T-cell (primary cell): ENCODE data around the gene ZNF469. TPM values are rescaled to one million over a fixed set of nuclear protein-coding genes. Genes with fewer than 3 reads are reported as not detected.

Experiments
- ATAC-seq, 4 experiments: fragments of 200-7000 bp in 3 of 4; fragments of 150-1000 bp in 1 of 4; cut with Tn5 transposase; replicated peaks in 1 of 4; 1 replicate in 3 of 4; 2 replicates in 1 of 4; pipeline ENCODE4 v1.10.0; 2021; ENCODE audit warnings: moderate library complexity in 3 of 4, mild to moderate bottlenecking in 2 of 4, moderate number of reproducible peaks in 1 of 4
- CTCF ChIA-PET, 2 donors: fragments of 300-600 bp; sonication (Branson Sonifier 250); formaldehyde crosslinking; loops; one replicate each; lab custom pipeline; 2022; ENCODE audit warnings: antibody characterized with exemption in 2 of 2; lab: Charles Lee
- POLR2A ChIA-PET, 2 donors: fragments of 300-600 bp; sonication (Branson Sonifier 250); formaldehyde crosslinking; loops; one replicate each; lab custom pipeline; 2022; ENCODE audit warnings: antibody characterized with exemption in 2 of 2; lab: Charles Lee
- DNase-seq, 35 experiments: peaks; one replicate each; pipeline versions ENCODE4 v3.0.0 to v3.0.0-alpha.2; 2013 to 2023
- H3K27ac ChIP-seq: one replicate; pipeline ENCODE4 v1.5.1; 2013; ENCODE audit warnings: low read length
- H3K27me3 ChIP-seq, 2 experiments: replicated peaks in 1 of 2; 1 replicate in 1 of 2; 2 replicates in 1 of 2; pipeline versions ENCODE4 v1.6.1 to v1.7.0; 2013; ENCODE audit warnings: low read length in 1 of 2, mixed read lengths in 1 of 2; ENCODE audit not compliant: control insufficient read depth in 2 of 2, insufficient read depth in 2 of 2; ENCODE audit errors: extremely low read depth in 1 of 2
- H3K36me3 ChIP-seq, 2 donors: 1 replicate in 1 of 2; 2 replicates in 1 of 2; pipeline versions ENCODE4 v1.6.1 to v1.7.0; 2013; ENCODE audit warnings: low read length in 1 of 2; ENCODE audit not compliant: control insufficient read depth in 2 of 2, insufficient read depth in 1 of 2; ENCODE audit errors: extremely low read depth in 1 of 2
- H3K4me1 ChIP-seq, 2 experiments: 1 replicate in 1 of 2; 2 replicates in 1 of 2; pipeline versions ENCODE4 v1.6.1 to v1.7.0; 2013; ENCODE audit warnings: low read length in 2 of 2, mixed read lengths in 1 of 2; ENCODE audit not compliant: insufficient read depth in 2 of 2, control insufficient read depth in 1 of 2; ENCODE audit errors: extremely low read depth in 1 of 2
- H3K4me3 ChIP-seq, 2 donors: 1 replicate in 1 of 2; 2 replicates in 1 of 2; pipeline versions ENCODE4 v1.5.1 to v1.7.0; 2013; ENCODE audit warnings: mild to moderate bottlenecking in 2 of 2, low read length in 1 of 2, moderate library complexity in 1 of 2; ENCODE audit not compliant: control insufficient read depth in 1 of 2; ENCODE audit errors: extremely low read depth in 1 of 2
- H3K9me3 ChIP-seq: 2 replicates; pipeline ENCODE4 v1.7.0; 2013
- H3K27ac Mint-ChIP-seq, 2 donors: one replicate each; pipeline ENCODE4 v1.8.0; 2020 to 2021; ENCODE audit warnings: mild to moderate bottlenecking in 2 of 2, mixed read lengths in 2 of 2
- H3K27me3 Mint-ChIP-seq, 2 donors: one replicate each; pipeline ENCODE4 v1.8.0; 2021 to 2022; ENCODE audit warnings: mixed read lengths in 2 of 2
- H3K36me3 Mint-ChIP-seq: one replicate; pipeline ENCODE4 v1.8.0; 2021; ENCODE audit warnings: mixed read lengths
- H3K4me1 Mint-ChIP-seq, 3 donors: one replicate each; pipeline ENCODE4 v1.8.0; 2020 to 2022; ENCODE audit warnings: mixed read lengths in 3 of 3, mild to moderate bottlenecking in 1 of 3
- H3K4me3 Mint-ChIP-seq, 3 donors: one replicate each; pipeline ENCODE4 v1.8.0; 2020 to 2022; ENCODE audit warnings: mild to moderate bottlenecking in 3 of 3, mixed read lengths in 3 of 3, moderate library complexity in 3 of 3
- H3K9me3 Mint-ChIP-seq, 3 donors: one replicate each; pipeline ENCODE4 v1.8.0; 2020 to 2022; ENCODE audit warnings: mixed read lengths in 3 of 3
- WGBS: methylation state at CpG from one replicate; pipeline ENCODE4 v1.1.5; 2013; ENCODE audit warnings: missing lambda C conversion rate; ENCODE audit not compliant: insufficient coverage; 5-methylcytosine and 5-hydroxymethylcytosine counted together
- total RNA-seq, 35 experiments: library from RNA in 6 of 35; stranded (reverse) in 6 of 35; fragments of 120-200 nt in 1 of 35; gene quantifications; one replicate each; pipeline versions ENCODE4 v1.2.1 to v1.2.4 and lab custom pipeline; 2013 to 2026

Gene ZNF469
- total RNA-seq, 5 donors from 2014 or later (not counting 1 experiment from before 2014, with no cell fraction given), result 0.63 to 1.8 (median 1.6) TPM

DNA sequence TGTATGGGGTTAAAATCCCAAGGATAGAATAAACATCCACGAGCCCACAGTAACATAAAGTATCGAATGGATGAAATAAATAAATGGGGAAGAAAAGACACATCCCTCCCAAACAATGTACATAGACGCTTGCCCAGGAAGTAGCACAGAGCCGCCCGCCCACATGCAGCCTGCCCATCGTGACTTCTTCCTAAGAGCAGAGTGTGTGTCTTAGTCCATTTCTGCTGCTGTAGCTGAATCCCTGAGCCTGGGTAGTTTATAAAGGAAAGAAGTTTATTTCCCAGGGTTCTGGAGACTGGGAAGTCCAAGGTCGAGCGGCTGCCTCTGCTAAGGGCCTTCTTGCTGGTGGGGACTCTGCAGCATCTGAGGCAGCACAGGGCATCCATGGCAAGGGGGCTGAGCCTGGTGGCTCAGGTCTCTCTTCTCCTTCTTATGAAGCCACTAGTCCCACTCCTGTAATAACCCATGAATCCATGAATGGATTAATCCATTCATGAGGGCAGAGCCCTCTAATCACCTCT is 39.4 kb upstream of the ZNF469 start:
- peaks cover 0 to 28% of the 10 kb centered on the region in 2 experiments for H3K27me3 ChIP-seq
- H3K36me3 ChIP-seq, result no peaks in the 10 kb centered on the region
- no peak overlapping the region for H3K4me3 Mint-ChIP-seq
- H3K27ac ChIP-seq, result no peak overlapping the region
- POLR2A ChIA-PET, result no interaction called here
- ATAC-seq, result no peak
- CTCF ChIA-PET, result no interaction called here
- H3K4me1 ChIP-seq, result peaks cover 0 to 8% of the 10 kb centered on the region in 2 experiments
- H3K4me3 ChIP-seq, result no peak overlapping the region
- H3K9me3 Mint-ChIP-seq, result no peaks in the 10 kb centered on the region
- peaks cover 5% of the 10 kb centered on the region in 3 donors for H3K4me1 Mint-ChIP-seq
- H3K27ac Mint-ChIP-seq, result no peak overlapping the region
- H3K36me3 Mint-ChIP-seq, result no peaks in the 10 kb centered on the region
- H3K9me3 ChIP-seq, result no peaks in the 10 kb centered on the region
- peaks cover 7 to 10% of the 10 kb centered on the region in 2 donors for H3K27me3 Mint-ChIP-seq
- 100% methylated on average over 2 of the region's 8 CpGs for WGBS
- no peak for DNase-seq

DNA sequence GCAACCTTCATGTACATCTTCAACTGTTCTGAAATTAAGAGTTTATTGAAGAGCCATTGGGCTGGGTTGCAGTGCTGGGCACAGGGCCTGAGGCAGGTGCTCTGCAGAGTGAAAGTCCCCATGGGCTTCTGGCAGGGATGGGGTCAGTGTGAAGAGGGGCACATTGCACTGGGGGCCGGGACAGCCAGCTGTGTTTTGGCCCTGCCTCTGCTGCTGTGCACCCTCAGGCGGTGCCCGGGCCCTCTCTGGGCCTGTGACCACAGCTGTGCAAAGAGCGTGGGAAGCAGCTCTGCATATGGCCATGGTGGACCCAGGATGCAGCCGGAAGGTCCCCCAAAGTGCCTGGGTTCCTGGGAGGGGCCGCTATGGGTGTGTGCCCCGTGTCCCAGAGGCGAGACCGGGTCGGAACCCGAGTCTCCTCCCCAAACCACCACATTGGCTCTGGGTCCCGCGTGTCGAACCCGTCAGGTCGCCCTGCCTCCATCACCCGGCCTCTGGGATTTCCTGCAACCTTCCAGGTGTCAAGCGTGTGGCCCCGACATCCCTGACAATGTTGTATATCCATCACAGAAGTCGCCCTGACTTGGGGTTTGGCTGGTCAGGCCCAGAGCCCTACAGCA is 38.2 kb upstream of the ZNF469 start:
- H3K27ac Mint-ChIP-seq, result no peak overlapping the region
- no peak for DNase-seq
- 95% methylated on average over 11 of the region's 20 CpGs for whole genome bisulfite sequencing

DNA sequence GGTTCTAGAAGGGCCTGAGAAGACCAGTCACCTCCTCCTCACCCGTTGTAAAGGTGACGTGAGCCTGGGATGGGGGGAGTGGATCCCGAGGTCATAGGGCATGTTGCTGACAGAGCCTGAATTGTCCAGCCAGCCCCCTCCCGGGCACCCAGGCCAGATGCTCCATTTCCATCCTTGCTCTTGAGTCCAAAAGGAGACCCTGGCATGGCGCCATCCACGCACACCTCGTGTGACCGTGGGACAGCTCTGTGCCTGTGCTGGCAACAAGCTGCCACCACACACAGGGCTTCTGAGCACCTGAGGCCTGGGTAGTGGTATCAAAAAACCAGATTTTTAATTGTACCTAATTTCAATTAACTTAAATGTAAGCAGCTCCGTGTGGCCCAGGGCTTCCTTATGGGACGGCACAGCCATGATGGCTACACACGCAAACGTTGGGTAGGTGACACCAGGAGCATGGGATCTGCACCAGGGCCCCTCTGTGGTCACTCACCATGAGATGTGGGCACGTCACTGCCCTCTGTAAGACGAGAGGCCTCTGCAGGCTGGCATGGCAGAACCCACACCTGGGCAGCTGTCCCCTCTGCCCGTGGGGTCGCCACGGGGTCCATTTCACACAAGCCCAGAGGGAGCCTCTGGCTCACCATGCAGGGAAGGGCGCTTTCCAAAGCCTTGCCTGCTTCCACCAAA is 37.6 kb upstream of the ZNF469 start:
- WGBS, result 80% methylated on average over 15 of the region's 18 CpGs

More for the DNA sequence above, 38.2 kb upstream of the ZNF469 start:
- no peak overlapping the region for H3K4me3 Mint-ChIP-seq
- Histone ChIP-seq H3K27me3 (peaks cover 0 to 24% of the 10 kb centered on the region in 2 experiments), H3K27ac (no peak overlapping the region), H3K4me3 (no peak overlapping the region), H3K36me3 (no peaks in the 10 kb centered on the region), H3K9me3 (no peaks in the 10 kb centered on the region), H3K4me1 (peaks cover 0 to 11% of the 10 kb centered on the region in 2 experiments)
- CTCF ChIA-PET, result no interaction called here
- no peaks in the 10 kb centered on the region for H3K9me3 Mint-ChIP-seq
- H3K4me1 Mint-ChIP-seq, result peaks cover 5 to 10% (median 8%) of the 10 kb centered on the region in 3 donors
- no peak for ATAC-seq
- peaks cover 3 to 4% of the 10 kb centered on the region in 2 donors for H3K27me3 Mint-ChIP-seq
- H3K36me3 Mint-ChIP-seq, result no peaks in the 10 kb centered on the region
- POLR2A ChIA-PET, result no interaction called here

DNA sequence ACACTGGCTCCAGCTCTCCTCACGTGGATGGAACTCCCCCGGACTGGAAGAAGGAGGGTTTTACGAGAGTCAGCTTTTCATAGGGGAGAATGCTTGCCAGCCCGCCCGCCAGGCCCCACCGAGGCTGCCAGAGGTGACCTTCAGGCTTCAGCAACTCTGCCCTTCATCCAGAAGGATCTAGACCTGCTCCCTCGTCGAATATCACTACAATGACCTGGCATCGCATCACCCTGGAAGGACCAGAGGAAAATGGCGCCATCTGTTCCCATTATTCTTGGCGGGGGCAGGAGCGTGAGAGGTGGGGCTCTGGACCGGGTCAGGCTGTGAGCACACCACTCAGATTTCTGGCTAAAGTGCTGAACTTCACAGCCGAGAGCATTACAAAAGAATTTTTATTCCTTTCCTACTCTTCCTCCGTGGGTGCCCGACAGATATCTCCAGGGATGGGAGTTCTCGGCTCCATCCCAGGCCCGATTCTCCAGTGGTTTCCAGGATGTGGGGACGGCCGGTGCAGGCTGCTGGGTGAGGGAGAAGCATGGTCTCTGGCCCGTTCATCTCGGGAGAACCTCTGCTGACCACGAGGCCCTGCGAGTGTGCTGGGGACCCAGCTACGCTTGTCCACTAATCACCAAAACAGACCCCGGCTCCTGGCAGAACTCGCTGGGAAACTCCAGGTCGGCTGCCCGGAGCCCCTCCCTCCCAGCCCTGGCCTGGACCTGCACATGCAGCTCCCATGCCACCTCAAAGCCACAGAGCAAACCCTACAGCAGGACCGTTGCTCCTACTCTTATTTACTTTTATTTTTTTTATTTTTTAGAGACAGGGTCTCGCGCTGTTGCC is 36.8 kb upstream of the ZNF469 start:
- H3K27me3 ChIP-seq, result peaks cover 0 to 21% of the 10 kb centered on the region in 2 experiments
- no peaks in the 10 kb centered on the region for H3K9me3 Mint-ChIP-seq
- no peak overlapping the region for H3K4me3 Mint-ChIP-seq
- DNase-seq (no peak), ATAC-seq (no peak)
- H3K27me3 Mint-ChIP-seq, result peaks cover 0 to 2% of the 10 kb centered on the region in 2 donors
- H3K4me1 ChIP-seq, result peaks cover 0 to 11% of the 10 kb centered on the region in 2 experiments
- CTCF ChIA-PET, result no interaction called here
- H3K9me3 ChIP-seq, result no peaks in the 10 kb centered on the region
- no peaks in the 10 kb centered on the region for H3K36me3 ChIP-seq
- H3K4me3 ChIP-seq, result no peak overlapping the region
- H3K27ac ChIP-seq, result no peak overlapping the region
- H3K36me3 Mint-ChIP-seq, result no peaks in the 10 kb centered on the region
- H3K27ac Mint-ChIP-seq, result no peak overlapping the region
- peaks cover 5 to 12% (median 9%) of the 10 kb centered on the region in 3 donors for H3K4me1 Mint-ChIP-seq
- POLR2A ChIA-PET, result no interaction called here
- 89% methylated on average over 20 of the region's 32 CpGs for WGBS

More for the DNA sequence above, 37.6 kb upstream of the ZNF469 start:
- H3K9me3 ChIP-seq, result no peaks in the 10 kb centered on the region
- Mint-ChIP-seq H3K4me3 (no peak overlapping the region), H3K4me1 (peaks cover 5 to 12% (median 9%) of the 10 kb centered on the region in 3 donors), H3K9me3 (no peaks in the 10 kb centered on the region), H3K36me3 (no peaks in the 10 kb centered on the region), H3K27me3 (peaks cover 3 to 4% of the 10 kb centered on the region in 2 donors), H3K27ac (no peak overlapping the region)
- no peak overlapping the region for H3K4me3 ChIP-seq
- DNase-seq (no peak), ATAC-seq (no peak)
- ChIA-PET CTCF (no interaction called here), POLR2A (no interaction called here)
- no peaks in the 10 kb centered on the region for H3K36me3 ChIP-seq
- H3K27me3 ChIP-seq, result peaks cover 0 to 21% of the 10 kb centered on the region in 2 experiments
- H3K4me1 ChIP-seq, result peaks cover 0 to 11% of the 10 kb centered on the region in 2 experiments
- no peak overlapping the region for H3K27ac ChIP-seq

DNA sequence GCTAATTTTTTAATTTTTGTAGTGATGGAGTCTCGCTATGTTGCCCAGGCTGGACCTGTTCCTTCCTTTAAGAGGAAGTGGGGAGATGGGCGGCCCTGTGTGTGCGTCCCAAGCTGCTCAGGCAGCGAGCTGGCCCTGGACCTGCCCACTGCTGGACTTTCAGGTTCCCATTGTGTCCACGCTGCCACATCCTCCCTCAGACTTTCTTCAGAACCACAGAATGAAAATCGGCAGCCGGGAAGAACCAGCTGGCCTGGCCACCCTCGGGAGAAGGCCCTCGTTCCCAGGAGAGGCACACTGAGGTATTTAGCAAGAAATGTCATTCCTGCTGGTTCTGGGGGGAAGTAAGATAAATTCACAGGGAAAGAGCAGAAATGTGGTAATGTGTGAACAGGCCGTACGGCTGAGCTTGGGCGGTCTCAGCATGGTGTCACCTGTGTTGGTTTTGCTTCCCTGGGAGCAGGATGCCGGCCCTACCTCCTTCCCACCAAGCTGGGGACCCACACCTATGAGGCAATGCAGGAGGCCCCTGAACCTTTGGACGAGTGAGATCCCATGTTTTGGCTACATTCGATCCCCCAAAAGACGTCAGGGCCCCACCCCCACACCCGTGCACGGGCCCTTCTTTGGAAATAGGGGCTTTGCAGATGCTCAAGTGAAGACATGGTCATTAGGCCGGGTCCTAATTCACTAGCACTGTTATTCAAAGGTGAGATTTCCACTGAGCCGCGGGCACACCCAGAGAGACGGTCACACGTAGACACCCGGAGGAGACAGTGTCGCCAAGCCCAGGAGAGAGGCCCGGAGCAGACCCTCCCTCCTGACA is 35.9 kb upstream of the ZNF469 start:
- Mint-ChIP-seq H3K27me3 (no peaks in the 10 kb centered on the region), H3K4me1 (peaks cover 5 to 12% (median 9%) of the 10 kb centered on the region in 3 donors), H3K36me3 (no peaks in the 10 kb centered on the region), H3K27ac (no peak overlapping the region), H3K9me3 (no peaks in the 10 kb centered on the region), H3K4me3 (no peak overlapping the region)
- Histone ChIP-seq H3K4me1 (peaks cover 0 to 11% of the 10 kb centered on the region in 2 experiments), H3K27me3 (peaks cover 0 to 16% of the 10 kb centered on the region in 2 experiments), H3K4me3 (no peak overlapping the region), H3K36me3 (no peaks in the 10 kb centered on the region), H3K27ac (no peak overlapping the region), H3K9me3 (no peaks in the 10 kb centered on the region)
- ATAC-seq, result no peak
- CTCF ChIA-PET, result no interaction called here
- POLR2A ChIA-PET, result no interaction called here
- 89% methylated on average over 17 of the region's 26 CpGs for WGBS
- DNase-seq, result no peak
